GM10248 (cell line): ENCODE results near the gene PI4KA.
"Not testable (repeated sequence)": the region's sequence is repeated elsewhere in the genome, so short reads cannot be mapped to it uniquely, and the experiment has no call there.

Experiments
- CTCF ChIA-PET: fragments of 300-600 bp; sonication (Branson Sonifier 250); formaldehyde crosslinking; extraction: SDS; loops from one replicate; lab custom pipeline; 2021; ENCODE audit warnings: antibody characterized with exemption; lab: Yijun Ruan, JAX
- POLR2A ChIA-PET: fragments of 350-650 bp; sonication (Branson Sonifier 250); formaldehyde crosslinking; extraction: SDS; loops from one replicate; lab custom pipeline; 2020; ENCODE audit warnings: antibody characterized with exemption; lab: Yijun Ruan, JAX
- DNase-seq: peaks from one replicate; pipeline ENCODE4 v3.0.0; 2012; ENCODE audit errors: extremely low spot score
- CTCF ChIP-seq: IDR thresholded peaks from 2 replicates; pipeline ENCODE4 v1.5.1; 2012; ENCODE audit warnings: mild to moderate bottlenecking, low read depth; ENCODE audit errors: extremely low read depth, missing control alignments, control extremely low read depth

The PI4KA gene

GRCh38 chr22:20903093-20903492 is 44.5 kb upstream of the PI4KA start:
- no peak for DNase-seq
- ChIA-PET POLR2A (no interaction called here), CTCF (interaction anchor here (2.1 kb wide), 1 partner anchor 17 kb away, joined by 8 read pairs; no protein-coding TSS in a partner anchor)
- TF ChIP-seq CTCF = no peak

GRCh38 chr22:20901093-20902033 is 42.8 kb upstream of the PI4KA start:
- DNase-seq, POLR2A ChIA-PET: not testable (repeated sequence)
- CTCF ChIA-PET = interaction anchor here (0.7 kb wide), 1 partner anchor 9 kb away, joined by 3 read pairs; no protein-coding TSS in a partner anchor

- DNase-seq = no peak
- POLR2A ChIA-PET = no interaction called here
- no peak for TF ChIP-seq CTCF
- CTCF ChIA-PET = no interaction called here
These were observed 41.3 kb upstream of the PI4KA start for GRCh38 chr22:20899827-20900423.

GRCh38 chr22:20897737-20898136 is 39.1 kb upstream of the PI4KA start:
- POLR2A ChIA-PET, DNase-seq: not testable (repeated sequence)
- CTCF ChIA-PET = interaction anchor here (1.5 kb wide), 1 partner anchor 12 kb away, joined by 6 read pairs; no protein-coding TSS in a partner anchor

GRCh38 chr22:20890975-20891374 is 32.4 kb upstream of the PI4KA start:
- TF ChIP-seq CTCF = no peak
- POLR2A ChIA-PET = no interaction called here

GRCh38 chr22:20889904-20890540 is 31.4 kb upstream of the PI4KA start:
- ChIA-PET POLR2A (no interaction called here), CTCF (interaction anchor here (0.9 to 1.6 kb wide), 5 partner anchors 16 to 106 kb away, joined by 3 to 4 read pairs (median 3); partner anchors contain the start of gene CRKL)
- TF ChIP-seq CTCF = no peak
- DNase-seq = no peak

More at GRCh38 chr22:20890975-20891374, 32.4 kb upstream of the PI4KA start:
- DNase-seq = no peak
- CTCF ChIA-PET = no interaction called here

GRCh38 chr22:20889025-20889704 is 30.6 kb upstream of the PI4KA start:
- ChIA-PET CTCF (interaction anchor here (0.9 to 1.6 kb wide), 5 partner anchors 17 to 105 kb away, joined by 3 to 4 read pairs (median 3); partner anchors contain the start of gene CRKL), POLR2A (no interaction called here)
- DNase-seq = no peak
- TF ChIP-seq CTCF = no peak
